Hepatocyte (in vitro differentiated cells): ENCODE measurements around the gene GPR39. TPM values are rescaled to one million over a fixed set of nuclear protein-coding genes. Genes with fewer than 3 reads are reported as not detected.

Experiments
- DNase-seq: peaks from one replicate; pipeline ENCODE4 v3.0.0-alpha.2; 2016; ENCODE audit warnings: low spot score
- H2AFZ ChIP-seq: fragments of 200-600 bp; sonication (generic); 2 replicates; pipeline ENCODE4 v1.6.0; 2016; ENCODE audit warnings: antibody characterized with exemption, mild to moderate bottlenecking
- H3K27ac ChIP-seq: fragments of 200-600 bp; sonication (generic); 2 replicates; pipeline ENCODE4 v1.5.1; 2016; ENCODE audit warnings: mild to moderate bottlenecking
- H3K27me3 ChIP-seq: fragments of 200-600 bp; sonication (generic); 2 replicates; pipeline ENCODE4 v1.6.1; 2016
- H3K36me3 ChIP-seq: fragments of 200-600 bp; sonication (generic); replicated peaks from 2 replicates; pipeline ENCODE4 v1.5.1; 2016; ENCODE audit warnings: low read depth; ENCODE audit not compliant: insufficient read depth
- H3K4me1 ChIP-seq: fragments of 200-600 bp; sonication (generic); 2 replicates; pipeline ENCODE4 v1.5.1; 2016; ENCODE audit warnings: mild to moderate bottlenecking, moderate library complexity; ENCODE audit not compliant: insufficient read depth
- H3K4me2 ChIP-seq: fragments of 200-600 bp; sonication (generic); 2 replicates; pipeline ENCODE4 v1.6.0; 2016
- H3K4me3 ChIP-seq: fragments of 200-600 bp; sonication (generic); 2 replicates; pipeline ENCODE4 v1.5.1; 2016; ENCODE audit warnings: mild to moderate bottlenecking
- H3K79me2 ChIP-seq: fragments of 200-600 bp; sonication (generic); 2 replicates; pipeline ENCODE4 v1.6.0; 2017; ENCODE audit warnings: mild to moderate bottlenecking
- H3K9me2 ChIP-seq: fragments of 200-600 bp; sonication (generic); replicated peaks from 2 replicates; pipeline ENCODE4 v1.6.0; 2017; ENCODE audit warnings: mild to moderate bottlenecking; ENCODE audit not compliant: insufficient read depth
- H3K9me3 ChIP-seq: fragments of 200-600 bp; sonication (generic); 2 replicates; pipeline ENCODE4 v1.5.1; 2016; ENCODE audit warnings: low read depth, mild to moderate bottlenecking
- H4K20me1 ChIP-seq: fragments of 200-600 bp; sonication (generic); 2 replicates; pipeline ENCODE4 v1.6.0; 2016; ENCODE audit warnings: mild to moderate bottlenecking; ENCODE audit not compliant: insufficient read depth, poor library complexity, severe bottlenecking
- CTCF ChIP-seq: fragments of 200-600 bp; sonication (generic); IDR thresholded peaks from 2 replicates; pipeline ENCODE4 v1.5.1; 2016; ENCODE audit warnings: antibody characterized with exemption, mild to moderate bottlenecking; ENCODE audit not compliant: poor library complexity
- EZH2 ChIP-seq: fragments of 200-600 bp; sonication (generic); IDR thresholded peaks from 2 replicates; pipeline ENCODE4 v1.6.1; 2016; ENCODE audit warnings: antibody characterized with exemption, mild to moderate bottlenecking, borderline replicate concordance
- EZH2phosphoT487 ChIP-seq: fragments of 200-600 bp; sonication (generic); IDR thresholded peaks from one replicate; pipeline ENCODE4 v1.6.1; 2018; ENCODE audit warnings: antibody characterized with exemption, mild to moderate bottlenecking, low read depth, moderate library complexity; ENCODE audit not compliant: unreplicated experiment, severe bottlenecking
- WGBS: methylation state at CpG from one replicate; pipeline ENCODE4 v1.1.6; 2016; ENCODE audit warnings: low lambda C conversion rate; ENCODE audit errors: missing lambda C conversion rate; 5-methylcytosine and 5-hydroxymethylcytosine counted together
- polyA plus RNA-seq: library from polyadenylated mRNA; unstranded; fragments of >200 nt; fragmentation: Nextera tagmentation; extraction: Ambion mirVana; gene quantifications from 2 replicates; pipeline ENCODE4 v1.2.1, GENCODE V29; 2016
- total RNA-seq: library from RNA; depleted of rRNA; stranded (reverse); fragments of >200 nt; gene quantifications from 2 replicates; pipeline ENCODE4 v1.2.3, GENCODE V29; 2014

The GPR39 gene
- total and polyA plus RNA-seq, 2 experiments from 2014 or later = 11.1 to 14.5 TPM

GRCh38 chr2:132437852-132438669 is 21.5 kb downstream of the GPR39 start:
- Histone ChIP-seq H3K27ac (peak overlapping the region; percentile 77), H3K79me2 (peaks cover 38% of the 10 kb centered on the region), H4K20me1 (no peaks in the 10 kb centered on the region), H3K36me3 (no peaks in the 10 kb centered on the region), H3K9me3 (no peaks in the 10 kb centered on the region), H3K27me3 (no peaks in the 10 kb centered on the region), H3K9me2 (no peaks in the 10 kb centered on the region), H3K4me2 (no peak overlapping the region), H3K4me1 (peaks cover 22% of the 10 kb centered on the region), H2AFZ (no peak overlapping the region), H3K4me3 (no peak overlapping the region)
- no peak for DNase-seq
- TF ChIP-seq EZH2phosphoT487 (no peak), CTCF (no peak), EZH2 (no peak)
- 84% methylated on average over 5 of the region's 5 CpGs for WGBS

GRCh38 chr2:132438691-132439090 is 22.1 kb downstream of the GPR39 start:
- Histone ChIP-seq H4K20me1 (no peaks in the 10 kb centered on the region), H3K27ac (peak overlapping the region; percentile 77), H3K9me2 (no peaks in the 10 kb centered on the region), H3K27me3 (no peaks in the 10 kb centered on the region), H3K9me3 (no peaks in the 10 kb centered on the region), H3K4me3 (no peak overlapping the region), H3K79me2 (peaks cover 43% of the 10 kb centered on the region), H3K4me2 (no peak overlapping the region), H3K36me3 (no peaks in the 10 kb centered on the region), H2AFZ (no peak overlapping the region), H3K4me1 (peaks cover 22% of the 10 kb centered on the region)
- DNase-seq = no peak
- WGBS = 84% methylated on average over 4 of the region's 4 CpGs
- TF ChIP-seq EZH2phosphoT487 (no peak), EZH2 (no peak), CTCF (no peak)

GRCh38 chr2:132439703-132440398 is 23.2 kb downstream of the GPR39 start:
- H3K4me1 ChIP-seq = peaks cover 22% of the 10 kb centered on the region
- H3K9me2 ChIP-seq = no peaks in the 10 kb centered on the region
- 75% methylated on average over 6 of the region's 6 CpGs for WGBS
- peak overlapping the region; percentile 4 for H3K4me2 ChIP-seq
- peak; percentile 31 for DNase-seq
- H2AFZ ChIP-seq = no peak overlapping the region
- peak overlapping the region; percentile 77 for H3K27ac ChIP-seq
- H3K36me3 ChIP-seq = no peaks in the 10 kb centered on the region
- H3K79me2 ChIP-seq = peaks cover 45% of the 10 kb centered on the region
- H3K4me3 ChIP-seq = no peak overlapping the region
- H3K9me3 ChIP-seq = no peaks in the 10 kb centered on the region
- no peaks in the 10 kb centered on the region for H4K20me1 ChIP-seq
- TF ChIP-seq CTCF (no peak), EZH2 (no peak), EZH2phosphoT487 (no peak)
- H3K27me3 ChIP-seq = no peaks in the 10 kb centered on the region
